ENCODE data around the gene LRRC1. TPM values are rescaled to one million over a fixed set of nuclear protein-coding genes. Genes with fewer than 3 reads are reported as not detected.

The LRRC1 gene
- total and polyA plus RNA-seq, 2 of the 13 experiments (the other 11 are each of a cell fraction or from before 2014, with no cell fraction given), result 15.6 to 27.7 TPM

DNA sequence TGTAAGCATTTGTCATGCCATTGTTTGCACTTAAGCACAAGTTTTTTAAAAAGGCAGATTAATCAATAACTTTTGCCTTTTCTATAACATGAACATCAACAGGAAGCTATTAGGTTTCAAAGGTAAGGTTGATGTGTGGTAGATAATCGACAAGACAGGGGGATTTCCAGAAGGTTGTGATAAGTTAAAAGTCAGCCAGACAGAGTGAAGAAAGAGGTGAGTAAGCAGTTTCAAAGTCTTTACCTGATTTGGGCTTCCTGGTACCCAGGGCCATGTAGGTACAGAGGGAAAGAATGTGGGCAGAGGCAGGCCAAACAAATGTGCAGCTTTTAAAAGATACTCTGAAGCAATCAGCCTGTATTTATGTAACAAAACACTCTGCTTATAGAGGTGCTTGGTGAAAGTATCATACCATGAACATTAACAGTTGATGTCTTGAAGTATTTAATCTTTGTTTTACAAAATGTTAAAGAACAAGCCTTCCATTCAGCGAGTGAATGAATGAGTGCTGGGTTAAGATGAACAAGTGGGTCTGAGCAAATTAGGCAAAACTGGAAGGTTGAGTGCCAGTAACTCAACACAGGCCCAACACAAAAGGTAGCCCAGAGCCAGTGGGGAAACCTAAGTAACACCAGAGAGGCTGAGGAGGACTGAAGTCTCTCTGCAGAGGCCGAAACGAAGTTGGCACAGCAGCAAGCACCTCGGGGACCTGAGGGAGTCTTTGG lies 60.2 kb downstream of the LRRC1 start (continued):
- TF ChIP-seq ZBTB20 (CRISPR knock-in tag; IDR thresholded peaks at IDR 0.05; ENCODE audit: borderline replicate concordance, low read depth) (peak; percentile 99), ZNF75D (CRISPR knock-in tag; IDR thresholded peaks at IDR 0.05; ENCODE audit: borderline replicate concordance) (no peak), KDM5A (IDR thresholded peaks at IDR 0.05; ENCODE audit: borderline replicate concordance, low read length) (no peak), DMAP1 (CRISPR knock-in tag; IDR thresholded peaks at IDR 0.05) (peak; percentile 58; the same call in 1 of the 2 replicates), THYN1 (CRISPR knock-in tag; IDR thresholded peaks at IDR 0.05; ENCODE audit: borderline replicate concordance, low read depth) (no peak), ZNF644 (CRISPR knock-in tag; IDR thresholded peaks at IDR 0.05; ENCODE audit: low read depth) (peak; percentile 88), TBX2 (CRISPR knock-in tag; IDR thresholded peaks at IDR 0.05; ENCODE audit: borderline replicate concordance) (peak; percentile 83), TARDBP (CRISPR knock-in tag; IDR thresholded peaks at IDR 0.05) (peak; percentile 54; the same call in 1 of the 2 replicates), MED1 (CRISPR knock-in tag; IDR thresholded peaks at IDR 0.05) (peak; percentile 94), ZNF282 (IDR thresholded peaks at IDR 0.05; ENCODE audit: partially characterized antibody) (no peak), RXRA (CRISPR knock-in tag; IDR thresholded peaks at IDR 0.05) (peak; percentile 21; the same call in 1 of the 2 replicates), NFRKB (IDR thresholded peaks at IDR 0.05) (no peak), ZNF619 (CRISPR knock-in tag; IDR thresholded peaks at IDR 0.05) (peak; percentile 48; the same call in 1 of the 2 replicates), KMT2B (CRISPR knock-in tag; IDR thresholded peaks at IDR 0.05) (peak; percentile 71), JARID2 (CRISPR knock-in tag; IDR thresholded peaks at IDR 0.05; ENCODE audit: insufficient replicate concordance) (no peak), SMYD3 (CRISPR knock-in tag; IDR thresholded peaks at IDR 0.05) (no peak), MYC (CRISPR knock-in tag; IDR thresholded peaks at IDR 0.05; ENCODE audit: borderline replicate concordance) (no peak), REL (CRISPR knock-in tag; conservative IDR thresholded peaks at IDR 0.05) (no peak)
- TF ChIP-seq, protein P1, sequence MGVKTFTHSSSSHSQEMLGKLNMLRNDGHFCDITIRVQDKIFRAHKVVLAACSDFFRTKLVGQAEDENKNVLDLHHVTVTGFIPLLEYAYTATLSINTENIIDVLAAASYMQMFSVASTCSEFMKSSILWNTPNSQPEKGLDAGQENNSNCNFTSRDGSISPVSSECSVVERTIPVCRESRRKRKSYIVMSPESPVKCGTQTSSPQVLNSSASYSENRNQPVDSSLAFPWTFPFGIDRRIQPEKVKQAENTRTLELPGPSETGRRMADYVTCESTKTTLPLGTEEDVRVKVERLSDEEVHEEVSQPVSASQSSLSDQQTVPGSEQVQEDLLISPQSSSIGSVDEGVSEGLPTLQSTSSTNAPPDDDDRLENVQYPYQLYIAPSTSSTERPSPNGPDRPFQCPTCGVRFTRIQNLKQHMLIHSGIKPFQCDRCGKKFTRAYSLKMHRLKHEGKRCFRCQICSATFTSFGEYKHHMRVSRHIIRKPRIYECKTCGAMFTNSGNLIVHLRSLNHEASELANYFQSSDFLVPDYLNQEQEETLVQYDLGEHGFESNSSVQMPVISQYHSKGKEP (CRISPR knock-in tag; IDR thresholded peaks at IDR 0.05), result no peak
- TF ChIP-seq, protein P2, sequence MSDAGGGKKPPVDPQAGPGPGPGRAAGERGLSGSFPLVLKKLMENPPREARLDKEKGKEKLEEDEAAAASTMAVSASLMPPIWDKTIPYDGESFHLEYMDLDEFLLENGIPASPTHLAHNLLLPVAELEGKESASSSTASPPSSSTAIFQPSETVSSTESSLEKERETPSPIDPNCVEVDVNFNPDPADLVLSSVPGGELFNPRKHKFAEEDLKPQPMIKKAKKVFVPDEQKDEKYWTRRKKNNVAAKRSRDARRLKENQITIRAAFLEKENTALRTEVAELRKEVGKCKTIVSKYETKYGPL (CRISPR knock-in tag; IDR thresholded peaks at IDR 0.05), result peak; percentile 66; the same call in 1 of the 2 replicates
- TF ChIP-seq, protein P3, sequence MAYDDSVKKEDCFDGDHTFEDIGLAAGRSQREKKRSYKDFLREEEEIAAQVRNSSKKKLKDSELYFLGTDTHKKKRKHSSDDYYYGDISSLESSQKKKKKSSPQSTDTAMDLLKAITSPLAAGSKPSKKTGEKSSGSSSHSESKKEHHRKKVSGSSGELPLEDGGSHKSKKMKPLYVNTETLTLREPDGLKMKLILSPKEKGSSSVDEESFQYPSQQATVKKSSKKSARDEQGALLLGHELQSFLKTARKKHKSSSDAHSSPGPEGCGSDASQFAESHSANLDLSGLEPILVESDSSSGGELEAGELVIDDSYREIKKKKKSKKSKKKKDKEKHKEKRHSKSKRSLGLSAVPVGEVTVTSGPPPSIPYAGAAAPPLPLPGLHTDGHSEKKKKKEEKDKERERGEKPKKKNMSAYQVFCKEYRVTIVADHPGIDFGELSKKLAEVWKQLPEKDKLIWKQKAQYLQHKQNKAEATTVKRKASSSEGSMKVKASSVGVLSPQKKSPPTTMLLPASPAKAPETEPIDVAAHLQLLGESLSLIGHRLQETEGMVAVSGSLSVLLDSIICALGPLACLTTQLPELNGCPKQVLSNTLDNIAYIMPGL (CRISPR knock-in tag; IDR thresholded peaks at IDR 0.05; ENCODE audit: borderline replicate concordance in 1 of 2, low read depth in 1 of 2), result peak in 1 of 2 experiments; percentile 28; a peak in 1 of 4 replicates

Data from HepG2 (cell line).